ENCODE results near the gene IQSEC1. TPM values are rescaled to one million over a fixed set of nuclear protein-coding genes. Genes with fewer than 3 reads are reported as not detected.

Gene IQSEC1
- total and polyA plus RNA-seq, 2 donors (not counting 1 experiment from before 2014, with no cell fraction given) = 96.7 to 222 TPM

- peak overlapping the region; percentile 44 for H2AFZ ChIP-seq (ENCODE audit: insufficient read depth, low read depth, low read length, poor library complexity, severe bottlenecking)
- intact Hi-C loops (cut with micrococcal nuclease) = no loop called here
- ChIA-PET POLR2A (interaction anchor here (0.7 to 1.0 kb wide), 2 partner anchors 11 to 15 kb away, joined by 3 read pairs; no protein-coding TSS in a partner anchor), CTCF (interaction anchor here (0.9 to 1.9 kb wide), 5 partner anchors 14 to 228 kb away, joined by 3 to 4 read pairs (median 3); no protein-coding TSS in a partner anchor)
- H3K27ac Mint-ChIP-seq = peak overlapping the region; percentile 92
- H3K27me3 Mint-ChIP-seq = no peaks in the 10 kb centered on the region
- H3K79me2 ChIP-seq (ENCODE audit: control insufficient read depth, insufficient read depth, low read length) = peaks cover 94% of the 10 kb centered on the region
- H3K27ac ChIP-seq (ENCODE audit: low read length in 2 of 2) = peak overlapping the region; percentile 68 to 79
- DNase-seq (peak; percentile 67), ATAC-seq (ENCODE audit: low read depth) (peak; percentile 29)
- WGBS (ENCODE audit: insufficient coverage) = no CpG with 5 or more reads among the region's 4 CpGs
- peaks cover 89% of the 10 kb centered on the region for H3K4me1 Mint-ChIP-seq
- peak overlapping the region; percentile 38 for H3K9ac ChIP-seq (ENCODE audit: low read length)
- H3K9me3 ChIP-seq (ENCODE audit: control extremely low read depth in 1 of 3, control insufficient read depth in 2 of 3, insufficient read depth in 1 of 3, low read length in 2 of 3) = peaks cover 0 to 4% (median 0%) of the 10 kb centered on the region in 3 donors
- H4K20me1 ChIP-seq (ENCODE audit: control insufficient read depth, insufficient read depth, low read length, poor library complexity, severe bottlenecking) = no peaks in the 10 kb centered on the region
- H3K36me3 ChIP-seq (replicated peaks in 1 of 2; ENCODE audit: control extremely low read depth in 1 of 2, control insufficient read depth in 1 of 2, extremely low read depth in 1 of 2, insufficient read depth in 2 of 2, low read length in 1 of 2) = no peaks in the 10 kb centered on the region
- peak overlapping the region; percentile 75 for H3K4me3 Mint-ChIP-seq
- peak overlapping the region; percentile 92 for H3K4me2 ChIP-seq (replicated peaks; ENCODE audit: low read depth, low read length, poor library complexity, severe bottlenecking)
- H3K4me1 ChIP-seq (ENCODE audit: control insufficient read depth in 2 of 2, insufficient read depth in 2 of 2, low read length in 2 of 2) = peaks cover 72 to 94% of the 10 kb centered on the region in 2 donors
- H3K4me3 ChIP-seq (ENCODE audit: control extremely low read depth in 1 of 5, extremely low read depth in 1 of 5, insufficient read depth in 1 of 5, low read depth in 2 of 5, low read length in 4 of 5) = no peak overlapping the region
- no peaks in the 10 kb centered on the region for H3K9me3 Mint-ChIP-seq (ENCODE audit: insufficient read depth)
- no peaks in the 10 kb centered on the region for H3K27me3 ChIP-seq (replicated peaks in 1 of 4; ENCODE audit: control extremely low read depth in 1 of 4, control insufficient read depth in 3 of 4, insufficient read depth in 4 of 4, low read length in 3 of 4)
- TF ChIP-seq CTCF (IDR thresholded peaks at IDR 0.05) = no peak
- TF ChIP-seq EZH2 (IDR thresholded peaks at IDR 0.05; ENCODE audit: borderline replicate concordance, insufficient read depth, low read depth, low read length, poor library complexity, severe bottlenecking) = no peak
Measured at GRCh38 chr3:13069495-13069894, 3.7 kb downstream of the IQSEC1 start.

GRCh38 chr3:13068269-13069010, 4.8 kb downstream of the IQSEC1 start:
- Mint-ChIP-seq H3K4me3 (no peak overlapping the region), H3K27ac (peak overlapping the region; percentile 92), H3K4me1 (peaks cover 84% of the 10 kb centered on the region), H3K27me3 (no peaks in the 10 kb centered on the region), H3K9me3 (ENCODE audit: insufficient read depth) (no peaks in the 10 kb centered on the region)
- intact Hi-C loops (cut with micrococcal nuclease) = no loop called here
- TF ChIP-seq EZH2 (IDR thresholded peaks at IDR 0.05; ENCODE audit: borderline replicate concordance, insufficient read depth, low read depth, low read length, poor library complexity, severe bottlenecking) = no peak
- no peak for TF ChIP-seq CTCF (IDR thresholded peaks at IDR 0.05)
- Histone ChIP-seq H4K20me1 (ENCODE audit: control insufficient read depth, insufficient read depth, low read length, poor library complexity, severe bottlenecking) (no peaks in the 10 kb centered on the region), H3K36me3 (replicated peaks in 1 of 2; ENCODE audit: control extremely low read depth in 1 of 2, control insufficient read depth in 1 of 2, extremely low read depth in 1 of 2, insufficient read depth in 2 of 2, low read length in 1 of 2) (peaks cover 0 to 2% of the 10 kb centered on the region in 2 experiments), H3K79me2 (ENCODE audit: control insufficient read depth, insufficient read depth, low read length) (peaks cover 94% of the 10 kb centered on the region), H3K4me3 (ENCODE audit: control extremely low read depth in 1 of 5, extremely low read depth in 1 of 5, insufficient read depth in 1 of 5, low read depth in 2 of 5, low read length in 4 of 5) (no peak overlapping the region), H3K27me3 (replicated peaks in 1 of 4; ENCODE audit: control extremely low read depth in 1 of 4, control insufficient read depth in 3 of 4, insufficient read depth in 4 of 4, low read length in 3 of 4) (no peaks in the 10 kb centered on the region), H3K4me2 (replicated peaks; ENCODE audit: low read depth, low read length, poor library complexity, severe bottlenecking) (peak overlapping the region; percentile 92), H3K4me1 (ENCODE audit: control insufficient read depth in 2 of 2, insufficient read depth in 2 of 2, low read length in 2 of 2) (peaks cover 63 to 84% of the 10 kb centered on the region in 2 donors), H3K27ac (ENCODE audit: low read length in 2 of 2) (peak overlapping the region; percentile 68 to 79), H3K9ac (ENCODE audit: low read length) (no peak overlapping the region), H3K9me3 (ENCODE audit: control extremely low read depth in 1 of 3, control insufficient read depth in 2 of 3, insufficient read depth in 1 of 3, low read length in 2 of 3) (peaks cover 0 to 4% (median 0%) of the 10 kb centered on the region in 3 donors), H2AFZ (ENCODE audit: insufficient read depth, low read depth, low read length, poor library complexity, severe bottlenecking) (no peak overlapping the region)
- 82% methylated on average over 4 of the region's 4 CpGs for WGBS (ENCODE audit: insufficient coverage)
- CTCF ChIA-PET = interaction anchor here (1.9 kb wide), 1 partner anchor 23 kb away, joined by 4 read pairs; no protein-coding TSS in a partner anchor
- ATAC-seq (ENCODE audit: low read depth) (no peak), DNase-seq (no peak)
- POLR2A ChIA-PET = interaction anchor here (0.6 kb wide), 1 partner anchor 101 kb away, joined by 4 read pairs; no protein-coding TSS in a partner anchor
